ENCODE data around the gene PSMB3. TPM values are rescaled to one million over a fixed set of nuclear protein-coding genes. Genes with fewer than 3 reads are reported as not detected.
"Not testable (repeated sequence)": the region's sequence is repeated elsewhere in the genome, so short reads cannot be mapped to it uniquely, and the experiment has no call there.

PSMB3 gene
- total RNA-seq, 1 donor from 2014 or later = 129 TPM

DNA sequence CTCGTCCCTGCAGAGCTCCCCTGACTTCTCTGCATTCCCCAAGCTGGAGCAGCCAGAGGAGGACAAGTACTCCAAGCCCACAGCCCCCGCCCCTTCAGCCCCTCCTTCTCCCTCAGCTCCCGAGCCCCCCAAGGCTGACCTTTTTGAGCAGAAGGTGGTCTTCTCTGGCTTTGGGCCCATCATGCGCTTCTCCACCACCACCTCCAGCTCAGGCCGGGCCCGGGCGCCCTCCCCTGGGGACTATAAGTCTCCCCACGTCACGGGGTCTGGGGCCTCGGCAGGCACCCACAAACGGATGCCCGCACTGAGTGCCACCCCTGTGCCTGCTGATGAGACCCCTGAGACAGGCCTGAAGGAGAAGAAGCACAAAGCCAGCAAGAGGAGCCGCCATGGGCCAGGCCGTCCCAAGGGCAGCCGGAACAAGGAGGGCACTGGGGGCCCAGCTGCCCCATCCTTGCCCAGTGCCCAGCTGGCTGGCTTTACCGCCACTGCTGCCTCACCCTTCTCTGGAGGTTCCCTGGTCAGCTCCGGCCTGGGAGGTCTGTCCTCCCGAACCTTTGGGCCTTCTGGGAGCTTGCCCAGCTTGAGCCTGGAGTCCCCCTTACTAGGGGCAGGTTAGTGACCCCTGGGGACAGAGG lies 36.1 kb upstream of the PSMB3 start:
- no peak for DNase-seq (ENCODE audit: low read depth)

DNA sequence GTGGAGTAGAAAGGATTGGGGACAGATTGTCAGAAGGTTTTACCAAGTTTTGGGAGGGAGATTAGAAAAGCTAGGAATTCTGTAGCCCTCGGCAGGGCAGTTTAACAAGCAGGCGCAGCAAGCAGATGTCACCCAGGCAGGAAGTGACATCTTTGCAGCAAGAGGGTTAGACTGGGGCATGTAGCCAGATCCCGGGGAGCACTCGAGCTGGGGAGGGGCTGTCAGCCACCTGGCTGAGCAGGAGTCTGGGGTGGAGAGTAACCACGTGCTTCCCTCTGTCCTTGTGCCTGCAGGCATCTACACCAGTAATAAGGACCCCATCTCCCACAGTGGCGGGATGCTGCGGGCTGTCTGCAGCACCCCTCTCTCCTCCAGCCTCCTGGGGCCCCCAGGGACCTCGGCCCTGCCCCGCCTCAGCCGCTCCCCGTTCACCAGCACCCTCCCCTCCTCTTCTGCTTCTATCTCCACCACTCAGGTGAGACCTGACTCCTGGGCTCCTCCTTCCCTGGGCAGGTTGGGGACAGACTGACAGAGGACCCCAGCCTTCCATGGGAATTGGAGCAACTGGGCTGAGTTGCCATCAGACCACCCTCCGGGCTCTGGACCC lies 35.3 kb upstream of the PSMB3 start:
- no peak for DNase-seq (ENCODE audit: low read depth)

DNA sequence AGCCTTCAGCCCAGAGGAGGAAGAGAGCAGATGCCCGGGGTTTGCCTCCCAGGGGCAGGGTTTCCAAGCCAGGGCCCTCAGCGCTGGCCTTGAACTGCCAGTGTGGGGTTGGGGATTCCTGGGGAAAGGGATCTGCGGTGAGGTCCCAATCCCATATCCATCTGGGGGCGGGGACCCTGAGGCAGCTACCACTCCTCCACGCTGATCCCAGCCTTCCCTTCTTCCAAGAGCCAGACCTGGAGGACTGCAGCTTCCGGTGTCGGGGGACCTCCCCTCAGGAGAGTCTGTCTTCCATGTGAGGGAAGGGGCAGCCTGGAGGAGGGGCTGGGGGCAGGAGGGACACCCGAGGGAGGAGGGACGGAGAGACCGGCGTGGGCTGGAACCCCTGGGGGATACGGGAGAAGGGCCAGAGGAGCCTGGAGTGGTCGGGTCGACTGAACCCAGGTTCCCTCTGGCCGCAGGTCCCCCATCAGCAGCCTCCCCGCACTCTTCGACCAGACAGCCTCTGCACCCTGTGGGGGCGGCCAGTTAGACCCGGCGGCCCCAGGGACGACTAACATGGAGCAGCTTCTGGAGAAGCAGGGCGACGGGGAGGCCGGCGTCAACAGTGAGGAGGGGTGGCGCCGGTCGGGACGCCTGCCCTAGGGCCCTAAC lies 33.1 kb upstream of the PSMB3 start:
- DNase-seq (ENCODE audit: low read depth) = no peak

DNA sequence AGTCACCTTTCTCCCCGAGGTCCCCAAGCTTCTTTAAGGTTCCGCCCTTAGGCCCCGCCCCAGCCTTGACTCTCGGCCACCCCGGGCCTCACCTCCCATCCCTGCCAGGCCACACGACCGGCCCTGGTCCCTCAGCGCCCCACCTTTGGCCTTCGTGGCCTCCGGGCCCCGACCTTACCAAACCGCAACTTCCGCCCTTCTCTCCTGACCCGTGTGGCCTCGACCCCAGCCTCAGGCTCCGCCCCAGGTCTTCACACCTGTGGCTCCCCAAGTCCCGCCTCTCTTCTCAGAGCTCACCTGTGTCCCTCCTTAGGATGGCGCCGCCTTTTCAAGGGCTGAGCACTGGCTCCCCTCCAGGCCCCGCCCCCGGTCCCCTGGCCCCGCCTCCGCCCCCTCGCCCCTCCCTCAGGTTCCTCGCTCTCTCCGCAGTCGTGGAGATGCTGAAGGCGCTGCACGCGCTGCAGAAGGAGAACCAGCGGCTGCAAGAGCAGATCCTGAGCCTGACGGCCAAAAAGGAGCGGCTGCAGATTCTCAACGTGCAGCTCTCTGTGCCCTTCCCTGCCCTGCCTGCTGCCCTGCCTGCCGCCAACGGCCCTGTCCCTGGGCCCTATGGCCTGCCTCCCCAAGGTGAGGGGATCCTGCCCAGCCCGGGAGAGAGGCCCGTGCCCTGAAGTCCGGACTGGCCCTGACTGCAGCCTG lies 32.4 kb upstream of the PSMB3 start:
- DNase-seq (ENCODE audit: low read depth) = no peak

DNA sequence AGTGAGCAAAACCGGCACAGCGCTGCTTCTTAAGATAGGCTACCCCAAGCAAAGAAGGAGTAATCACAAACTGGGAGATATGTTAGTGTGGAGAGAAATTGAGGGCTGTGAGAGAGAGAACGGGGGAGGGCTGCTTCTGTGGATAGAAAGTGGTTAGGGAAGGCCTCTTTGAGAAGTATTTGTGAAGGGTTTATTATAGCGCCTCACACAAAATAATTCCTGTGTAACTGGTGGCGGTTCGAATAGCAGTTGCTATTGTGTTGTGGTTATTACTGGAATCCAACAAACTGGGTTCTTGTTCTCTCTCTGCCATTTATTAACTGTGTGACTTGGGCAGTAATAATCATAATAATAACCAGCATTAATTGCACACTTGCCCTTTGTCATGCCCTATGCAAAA lies 31.6 kb upstream of the PSMB3 start:
- DNase-seq (ENCODE audit: low read depth) = no peak

DNA sequence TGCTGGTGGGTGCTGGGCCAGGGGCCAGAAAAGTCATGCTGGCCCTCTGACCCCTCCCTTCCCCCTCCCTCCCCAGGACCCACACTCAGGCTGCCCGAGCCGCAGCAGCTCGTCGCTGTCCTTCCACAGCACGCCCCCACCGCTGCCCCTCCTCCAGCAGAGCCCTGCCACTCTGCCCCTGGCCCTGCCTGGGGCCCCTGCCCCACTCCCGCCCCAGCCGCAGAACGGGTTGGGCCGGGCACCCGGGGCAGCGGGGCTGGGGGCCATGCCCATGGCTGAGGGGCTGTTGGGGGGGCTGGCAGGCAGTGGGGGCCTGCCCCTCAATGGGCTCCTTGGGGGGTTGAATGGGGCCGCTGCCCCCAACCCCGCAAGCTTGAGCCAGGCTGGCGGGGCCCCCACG lies 30.7 kb upstream of the PSMB3 start:
- DNase-seq (ENCODE audit: low read depth) = no peak

DNA sequence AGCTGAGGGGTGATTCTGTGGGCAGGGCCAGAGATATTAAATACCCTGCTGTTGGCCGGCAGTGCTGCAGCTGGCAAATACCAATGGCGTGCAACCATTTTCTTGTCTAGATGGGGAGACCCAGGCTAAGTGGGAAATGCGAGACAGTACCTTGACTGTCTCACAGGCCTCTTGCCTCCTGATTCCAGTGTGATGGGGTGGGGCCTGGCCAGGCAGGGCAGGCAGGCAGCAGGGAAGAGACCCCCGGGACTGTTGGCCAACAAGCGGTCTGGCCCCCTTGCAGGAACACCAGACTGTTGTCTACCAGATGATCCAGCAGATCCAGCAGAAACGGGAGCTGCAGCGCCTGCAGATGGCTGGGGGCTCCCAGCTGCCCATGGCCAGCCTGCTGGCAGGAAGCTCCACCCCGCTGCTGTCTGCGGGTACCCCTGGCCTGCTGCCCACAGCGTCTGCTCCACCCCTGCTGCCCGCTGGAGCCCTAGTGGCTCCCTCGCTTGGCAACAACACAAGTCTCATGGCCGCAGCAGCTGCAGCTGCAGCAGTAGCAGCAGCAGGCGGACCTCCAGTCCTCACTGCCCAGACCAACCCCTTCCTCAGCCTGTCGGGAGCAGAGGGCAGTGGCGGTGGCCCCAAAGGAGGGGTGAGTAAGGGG lies 28.1 kb upstream of the PSMB3 start:
- no peak for DNase-seq (ENCODE audit: low read depth)

DNA sequence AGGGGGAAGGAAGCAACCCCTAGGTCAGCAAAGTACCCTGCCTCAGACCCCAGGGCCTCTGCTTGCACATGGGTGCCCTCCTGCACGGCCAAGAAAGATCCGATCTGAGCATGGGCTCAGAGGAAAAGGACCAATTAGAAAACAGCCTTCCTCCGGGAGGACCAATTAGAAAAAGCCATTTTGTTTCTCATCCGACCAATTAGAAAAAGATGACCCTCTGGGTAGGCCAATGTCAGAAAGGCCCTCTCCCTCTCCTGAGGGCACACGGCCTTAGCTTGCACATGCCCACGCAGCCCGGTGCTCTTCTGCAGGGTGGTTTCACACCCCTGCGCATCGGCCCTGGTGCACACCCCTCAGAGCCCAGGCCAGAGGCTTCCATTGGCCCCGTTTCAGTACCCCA lies 27.5 kb upstream of the PSMB3 start:
- no peak for DNase-seq (ENCODE audit: low read depth)

DNA sequence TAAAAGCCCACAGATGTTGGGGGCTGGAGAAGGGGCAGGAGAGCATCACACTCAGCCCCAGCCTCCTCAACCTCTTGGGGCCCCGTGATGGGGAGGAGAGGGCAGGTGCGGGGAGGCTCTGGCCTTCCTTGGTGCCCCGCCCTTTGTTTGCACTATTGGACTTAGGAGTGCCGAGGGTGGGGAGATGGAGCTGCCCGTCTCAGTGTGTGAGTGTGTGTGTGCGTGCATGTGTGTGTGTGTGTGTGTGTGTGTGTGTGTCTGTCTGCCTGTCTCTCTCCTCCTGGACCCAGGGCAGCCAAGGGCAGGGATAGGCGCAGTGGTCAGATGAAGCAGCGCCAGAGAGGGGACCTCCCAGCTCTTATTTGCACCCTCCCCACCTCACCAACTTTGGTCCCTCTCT lies 26.4 kb upstream of the PSMB3 start:
- not testable (repeated sequence) for DNase-seq (ENCODE audit: low read depth)

DNA sequence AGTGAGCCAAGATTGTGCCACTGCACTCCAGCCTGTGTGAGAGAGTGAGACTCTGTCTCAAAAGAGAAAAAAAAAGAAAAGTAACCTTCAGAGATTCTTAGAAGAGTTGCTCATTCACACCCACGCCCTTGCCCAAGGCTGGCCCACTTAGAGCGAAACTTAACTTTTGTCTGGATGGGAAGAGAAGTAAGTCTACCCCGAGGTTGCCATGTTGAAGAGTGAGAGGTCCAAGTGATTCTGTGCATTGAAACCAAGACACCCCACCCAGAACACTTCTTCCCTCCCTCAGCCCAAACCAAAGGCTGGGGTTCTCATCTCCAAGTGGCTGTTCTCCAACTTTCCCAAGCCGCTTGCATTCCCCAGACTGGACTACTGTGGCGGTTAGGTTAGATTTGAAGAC lies 24.8 kb upstream of the PSMB3 start:
- no peak for DNase-seq (ENCODE audit: low read depth)

DNA sequence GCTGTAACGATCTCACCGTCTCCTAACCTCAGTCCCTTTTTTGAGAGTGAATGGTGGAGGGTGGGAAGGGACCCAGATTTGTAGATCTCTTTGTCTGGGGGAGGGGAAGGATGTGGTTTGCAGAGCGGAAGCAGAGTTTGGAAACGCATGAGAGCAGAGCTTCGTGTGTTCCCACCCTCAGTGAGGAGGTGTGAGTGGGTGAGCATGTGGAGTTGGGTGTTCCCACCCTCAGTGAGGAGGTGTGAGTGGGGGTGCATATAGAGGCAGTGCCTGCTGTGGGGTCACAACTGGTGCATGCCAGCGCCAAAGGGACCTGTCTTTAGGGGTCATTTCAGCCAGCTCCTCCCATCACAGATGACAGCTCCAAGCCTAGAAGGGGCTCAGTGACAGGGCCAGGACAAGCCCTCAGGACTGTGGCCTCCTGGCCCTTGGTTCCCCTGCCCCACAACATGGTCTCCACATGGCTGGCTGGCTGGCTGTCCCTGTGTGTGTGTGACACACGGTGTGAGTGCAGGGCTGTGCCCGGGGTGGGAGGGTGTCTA lies 24.2 kb upstream of the PSMB3 start:
- no peak for DNase-seq (ENCODE audit: low read depth)

DNA sequence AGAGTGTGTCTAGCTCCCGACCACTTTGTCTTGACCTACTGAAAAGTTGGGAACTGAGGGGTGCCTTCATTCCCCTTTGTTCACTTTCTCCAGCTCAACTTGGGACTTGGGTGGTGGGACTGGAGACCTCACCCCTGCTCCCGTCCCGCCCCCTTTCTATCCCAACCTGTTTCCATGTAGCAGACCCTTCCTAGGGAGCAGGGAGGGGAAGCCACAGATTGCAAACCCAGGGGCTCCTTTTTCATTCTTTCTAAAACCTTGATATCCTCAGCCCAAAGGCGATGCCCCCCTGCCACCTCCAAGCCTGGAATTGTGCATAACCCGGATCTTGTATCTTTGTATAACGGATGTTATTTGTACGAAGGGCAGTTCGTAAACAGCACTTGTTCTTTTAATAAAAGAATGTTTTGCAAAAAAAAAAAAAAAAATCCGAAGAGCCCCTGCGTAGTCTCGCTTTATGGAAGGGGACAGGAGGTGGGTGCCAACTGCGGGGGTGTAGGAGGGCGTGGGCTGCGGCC lies 23.1 kb upstream of the PSMB3 start:
- DNase-seq (ENCODE audit: low read depth) = no peak

DNA sequence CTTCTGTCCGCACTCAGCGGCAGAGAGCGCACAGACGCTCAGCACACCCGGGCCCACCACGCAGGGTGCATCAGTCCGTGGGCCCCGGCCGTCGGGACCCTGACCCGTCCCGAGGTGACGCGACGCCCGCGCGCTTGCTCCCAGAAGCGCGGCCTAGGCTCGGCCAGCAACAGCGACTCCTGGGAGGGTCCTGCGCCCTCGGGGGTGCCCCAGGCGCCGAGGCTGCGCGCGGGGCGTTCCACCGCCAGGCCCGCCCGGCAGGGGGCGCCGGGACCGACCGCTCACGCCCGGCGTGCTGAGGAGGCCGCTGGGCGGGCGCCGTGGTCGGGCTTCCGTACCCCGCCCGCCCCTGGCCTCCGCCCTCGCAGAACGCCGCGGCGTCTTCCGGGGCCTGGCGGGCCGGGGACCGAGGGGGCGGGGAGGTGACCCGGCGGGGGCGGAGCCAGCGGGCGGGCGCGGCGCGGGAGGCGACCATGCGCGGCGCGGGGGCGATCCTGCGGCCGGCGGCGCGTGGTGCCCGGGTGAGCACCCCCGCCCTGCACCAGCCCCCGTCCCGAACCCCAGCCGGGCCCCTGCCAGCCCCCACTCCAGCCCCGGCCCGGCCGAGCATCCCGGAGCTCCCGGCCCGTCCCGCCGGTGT lies 22.5 kb upstream of the PSMB3 start, which contains the start of gene CISD3:
TSS of gene CISD3 (plus strand) at position 456 of the 640 bp plus-strand sequence. CDS start at position 474, 18 bp downstream.
- DNase-seq (ENCODE audit: low read depth) = peak; percentile 36

DNA sequence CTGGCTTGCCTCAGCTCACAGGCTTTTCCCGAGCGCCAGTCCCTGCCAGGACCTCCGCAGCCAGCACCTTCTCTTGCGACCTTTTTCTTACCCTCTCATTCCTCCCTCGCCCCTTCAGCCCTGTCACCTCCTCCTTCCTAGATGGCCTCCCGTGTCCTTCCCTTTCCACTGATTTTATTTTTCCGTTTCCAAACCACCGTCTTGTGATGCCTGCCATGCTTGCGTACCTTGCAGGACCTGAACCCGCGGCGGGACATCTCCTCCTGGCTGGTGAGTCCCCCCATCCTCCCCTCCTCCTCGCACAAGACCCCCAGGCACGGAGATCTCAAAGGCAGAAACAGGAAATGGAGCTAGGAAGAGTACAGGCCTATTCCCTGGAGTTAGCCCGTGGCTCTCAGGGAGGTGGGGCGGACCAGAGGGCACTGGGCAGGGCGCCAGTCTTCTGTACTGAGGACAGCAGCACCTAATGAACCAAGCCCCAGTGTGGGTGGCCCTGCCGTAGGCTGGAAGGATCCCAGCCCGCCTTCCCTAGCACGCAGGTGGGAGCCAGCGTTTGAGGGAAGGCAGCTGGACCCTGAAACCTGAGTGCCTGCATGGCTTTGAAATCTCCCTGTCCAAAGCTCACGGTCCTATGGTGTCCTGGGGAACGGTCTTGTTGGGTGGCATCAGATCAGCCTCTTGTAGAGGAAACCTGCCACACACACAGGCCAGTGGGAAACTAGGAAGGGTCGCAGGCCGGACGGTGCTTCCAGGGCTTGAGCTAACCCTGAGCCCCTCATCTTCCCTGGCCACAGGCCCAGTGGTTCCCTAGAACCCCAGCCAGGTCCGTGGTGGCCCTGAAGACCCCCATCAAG lies 21.8 kb upstream of the PSMB3 start:
- peak; percentile 69 for DNase-seq (ENCODE audit: low read depth)

DNA sequence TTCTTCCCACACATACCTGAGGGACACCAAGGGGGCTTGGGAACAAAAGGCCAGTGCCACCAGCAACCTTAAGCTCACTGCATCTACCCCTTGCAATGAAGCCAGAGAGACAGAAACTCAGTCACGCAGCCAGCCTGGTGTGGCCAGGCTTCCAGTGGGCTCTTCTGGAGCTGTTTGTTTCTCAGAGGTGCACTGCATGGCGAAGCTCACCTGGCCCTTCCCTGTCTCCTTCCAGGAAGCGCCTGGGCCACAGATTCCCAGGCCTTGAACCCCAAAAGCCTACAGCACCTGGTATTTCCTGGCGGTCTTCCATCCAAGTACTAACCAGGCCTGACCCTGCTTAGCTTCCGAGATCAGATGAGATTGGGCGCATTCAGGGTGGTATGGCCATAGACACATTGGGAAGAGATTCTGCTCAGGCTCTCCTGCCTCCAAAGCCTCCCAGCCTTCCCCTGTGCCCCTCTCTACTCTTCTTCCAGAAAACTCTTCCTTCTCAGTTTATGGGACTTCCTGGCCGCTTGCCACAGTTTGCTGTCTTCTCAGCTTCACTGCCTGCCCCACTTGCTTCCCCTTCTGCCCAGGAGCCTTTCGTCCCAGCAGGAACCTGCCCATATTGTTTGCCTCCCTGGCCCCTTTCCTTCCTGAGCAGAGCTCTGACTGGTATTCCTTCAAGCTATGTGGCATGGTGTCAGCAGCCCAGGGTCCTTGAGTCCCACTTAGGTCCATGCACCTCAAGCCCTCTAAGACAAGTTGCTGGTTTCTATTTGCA lies 20.8 kb upstream of the PSMB3 start:
- no peak for DNase-seq (ENCODE audit: low read depth)

DNA sequence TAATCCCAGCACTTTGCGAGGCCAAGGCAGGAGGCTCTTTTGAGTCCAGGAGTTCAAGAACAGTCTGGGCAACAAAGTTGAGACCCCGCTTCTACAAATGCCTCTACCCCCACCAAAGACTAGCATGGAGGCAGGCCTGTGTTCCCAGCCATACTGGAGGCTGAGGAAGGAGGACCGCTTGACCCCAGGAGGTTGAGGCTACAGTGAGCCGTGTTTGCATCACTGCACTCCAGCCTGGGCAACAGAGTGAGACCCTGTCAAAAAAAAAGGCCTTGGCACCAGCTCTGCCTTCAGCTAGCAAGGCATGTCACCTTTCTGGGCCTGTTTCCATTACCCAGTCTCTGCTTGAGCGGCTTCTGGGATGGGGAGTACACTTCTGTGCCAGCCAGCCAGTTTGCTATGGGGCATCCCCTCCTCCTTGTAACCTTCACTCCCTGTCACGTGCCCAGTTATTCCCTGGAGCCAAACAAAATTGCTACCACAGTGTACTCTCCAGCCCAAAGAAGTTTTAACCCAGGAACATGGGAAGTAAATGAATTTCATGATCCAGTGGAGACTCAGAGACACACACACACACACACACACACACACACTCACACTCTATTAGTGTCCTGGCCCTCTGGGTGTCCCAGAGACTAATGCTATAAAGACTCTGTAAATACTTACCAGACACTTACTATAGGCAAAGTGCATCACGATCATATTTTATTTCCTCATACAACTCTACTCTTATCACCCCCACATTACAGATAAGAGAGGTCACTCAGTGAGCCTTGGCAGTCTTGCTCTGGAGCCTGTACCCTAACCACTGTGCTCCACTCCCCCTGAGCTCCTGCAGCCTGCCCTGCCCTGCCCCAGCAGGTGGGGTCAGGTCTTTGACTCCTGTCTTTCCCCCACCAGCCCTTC lies 19.9 kb upstream of the PSMB3 start:
- peak; percentile 61 for DNase-seq (ENCODE audit: low read depth)

DNA sequence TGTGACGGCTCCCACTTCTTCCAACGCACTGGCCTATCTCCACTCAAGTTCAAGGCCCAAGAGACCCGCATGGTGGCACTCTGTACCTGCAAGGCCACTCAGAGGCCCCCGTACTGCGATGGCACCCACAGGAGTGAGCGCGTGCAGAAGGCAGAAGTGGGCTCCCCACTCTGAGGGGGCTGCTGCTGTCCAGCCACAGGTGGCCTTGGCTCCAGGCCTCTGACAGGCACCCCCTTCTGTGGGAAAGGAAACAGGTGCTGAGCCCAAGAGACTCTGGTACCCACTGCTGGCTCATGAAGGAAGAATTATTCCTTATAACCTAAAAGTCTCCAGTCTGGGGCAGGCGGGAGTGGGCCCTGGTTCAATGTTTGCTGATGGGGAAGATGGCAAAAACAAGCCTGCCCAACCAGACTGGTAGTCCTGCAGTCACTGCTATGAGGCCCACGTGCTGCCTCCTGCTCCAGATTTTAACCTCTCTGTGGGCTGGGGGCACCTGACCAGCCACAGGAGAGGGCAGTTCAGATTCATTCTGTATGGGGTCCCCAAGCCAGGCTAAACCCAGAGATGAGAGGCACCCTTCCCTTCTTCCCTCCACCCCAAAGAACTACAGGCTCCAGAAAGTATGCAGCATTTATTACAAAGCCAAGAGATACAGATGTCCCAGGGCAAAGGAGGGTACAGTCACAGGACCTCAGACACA lies 19.1 kb upstream of the PSMB3 start:
- DNase-seq (ENCODE audit: low read depth) = no peak

Measured in renal cortical epithelial cell (primary cell).